ENCODE measurements around the gene RND2.

DNA sequence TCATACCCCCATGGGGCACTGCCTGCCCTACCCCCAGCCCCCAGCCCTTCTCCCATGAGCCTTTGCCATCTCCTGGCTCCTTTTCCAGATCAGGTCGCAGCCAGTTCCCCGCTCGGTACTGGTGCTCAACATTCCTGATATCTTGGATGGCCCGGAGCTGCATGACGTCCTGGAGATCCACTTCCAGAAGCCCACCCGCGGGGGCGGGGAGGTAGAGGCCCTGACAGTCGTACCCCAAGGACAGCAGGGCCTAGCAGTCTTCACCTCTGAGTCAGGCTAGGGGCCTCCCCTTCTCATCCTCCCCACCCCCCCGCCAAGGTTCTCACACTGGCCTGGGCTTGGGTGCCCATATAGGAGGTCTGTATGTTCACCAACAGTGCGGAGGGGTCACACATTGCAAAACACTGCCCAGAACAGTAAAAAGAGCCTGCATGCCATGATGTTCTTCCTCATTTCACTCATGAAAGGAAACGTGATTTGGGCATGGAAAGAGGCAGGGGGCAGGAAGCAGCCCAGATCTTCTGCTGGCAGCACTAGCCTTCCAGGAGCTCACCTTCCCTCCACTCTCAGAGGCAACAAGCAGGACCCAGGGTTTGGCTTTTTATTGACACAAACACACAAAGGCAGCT lies 10.9 kb upstream of the RND2 start:
- TF ChIP-seq, protein P1, sequence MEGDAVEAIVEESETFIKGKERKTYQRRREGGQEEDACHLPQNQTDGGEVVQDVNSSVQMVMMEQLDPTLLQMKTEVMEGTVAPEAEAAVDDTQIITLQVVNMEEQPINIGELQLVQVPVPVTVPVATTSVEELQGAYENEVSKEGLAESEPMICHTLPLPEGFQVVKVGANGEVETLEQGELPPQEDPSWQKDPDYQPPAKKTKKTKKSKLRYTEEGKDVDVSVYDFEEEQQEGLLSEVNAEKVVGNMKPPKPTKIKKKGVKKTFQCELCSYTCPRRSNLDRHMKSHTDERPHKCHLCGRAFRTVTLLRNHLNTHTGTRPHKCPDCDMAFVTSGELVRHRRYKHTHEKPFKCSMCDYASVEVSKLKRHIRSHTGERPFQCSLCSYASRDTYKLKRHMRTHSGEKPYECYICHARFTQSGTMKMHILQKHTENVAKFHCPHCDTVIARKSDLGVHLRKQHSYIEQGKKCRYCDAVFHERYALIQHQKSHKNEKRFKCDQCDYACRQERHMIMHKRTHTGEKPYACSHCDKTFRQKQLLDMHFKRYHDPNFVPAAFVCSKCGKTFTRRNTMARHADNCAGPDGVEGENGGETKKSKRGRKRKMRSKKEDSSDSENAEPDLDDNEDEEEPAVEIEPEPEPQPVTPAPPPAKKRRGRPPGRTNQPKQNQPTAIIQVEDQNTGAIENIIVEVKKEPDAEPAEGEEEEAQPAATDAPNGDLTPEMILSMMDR (IDR thresholded peaks at IDR 0.05; ENCODE audit: low read depth, low read length, missing input control) = no peak
- TF ChIP-seq GABPA (IDR thresholded peaks at IDR 0.05 in 1 of 2, conservative IDR thresholded peaks at IDR 0.05 in 1 of 2) = no peak
- no peak for TF ChIP-seq RAD21 (IDR thresholded peaks at IDR 0.05)
- no peak for TF ChIP-seq REST (IDR thresholded peaks at IDR 0.05)
- TF ChIP-seq MAX (IDR thresholded peaks at IDR 0.05) = no peak
- TF ChIP-seq RXRA (IDR thresholded peaks at IDR 0.05) = no peak
- no peak for TF ChIP-seq TAF1 (conservative IDR thresholded peaks at IDR 0.05)
- TF ChIP-seq FOXA1 (IDR thresholded peaks at IDR 0.05) = no peak
- TF ChIP-seq JUND (IDR thresholded peaks at IDR 0.05) = no peak
- TF ChIP-seq, protein P2, sequence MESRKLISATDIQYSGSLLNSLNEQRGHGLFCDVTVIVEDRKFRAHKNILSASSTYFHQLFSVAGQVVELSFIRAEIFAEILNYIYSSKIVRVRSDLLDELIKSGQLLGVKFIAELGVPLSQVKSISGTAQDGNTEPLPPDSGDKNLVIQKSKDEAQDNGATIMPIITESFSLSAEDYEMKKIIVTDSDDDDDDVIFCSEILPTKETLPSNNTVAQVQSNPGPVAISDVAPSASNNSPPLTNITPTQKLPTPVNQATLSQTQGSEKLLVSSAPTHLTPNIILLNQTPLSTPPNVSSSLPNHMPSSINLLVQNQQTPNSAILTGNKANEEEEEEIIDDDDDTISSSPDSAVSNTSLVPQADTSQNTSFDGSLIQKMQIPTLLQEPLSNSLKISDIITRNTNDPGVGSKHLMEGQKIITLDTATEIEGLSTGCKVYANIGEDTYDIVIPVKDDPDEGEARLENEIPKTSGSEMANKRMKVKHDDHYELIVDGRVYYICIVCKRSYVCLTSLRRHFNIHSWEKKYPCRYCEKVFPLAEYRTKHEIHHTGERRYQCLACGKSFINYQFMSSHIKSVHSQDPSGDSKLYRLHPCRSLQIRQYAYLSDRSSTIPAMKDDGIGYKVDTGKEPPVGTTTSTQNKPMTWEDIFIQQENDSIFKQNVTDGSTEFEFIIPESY (IDR thresholded peaks at IDR 0.05) = no peak
- no peak for TF ChIP-seq YY1 (IDR thresholded peaks at IDR 0.05)
- TF ChIP-seq NR2F2 (IDR thresholded peaks at IDR 0.05) = no peak
